22Rv1 (cell line): ENCODE measurements around the gene PSAT1.

Experiments
- ZFX ChIP-seq: fragments of 450-650 bp; IDR thresholded peaks from 2 replicates; pipeline ENCODE4 v1.6.1; 2017; ENCODE audit warnings: antibody characterized with exemption, borderline replicate concordance
- TF ChIP-seq, protein P1 (sequence below): fragments of 450-650 bp; IDR thresholded peaks from 2 replicates; pipeline ENCODE4 v1.5.1; 2017; ENCODE audit warnings: mild to moderate bottlenecking

DNA sequence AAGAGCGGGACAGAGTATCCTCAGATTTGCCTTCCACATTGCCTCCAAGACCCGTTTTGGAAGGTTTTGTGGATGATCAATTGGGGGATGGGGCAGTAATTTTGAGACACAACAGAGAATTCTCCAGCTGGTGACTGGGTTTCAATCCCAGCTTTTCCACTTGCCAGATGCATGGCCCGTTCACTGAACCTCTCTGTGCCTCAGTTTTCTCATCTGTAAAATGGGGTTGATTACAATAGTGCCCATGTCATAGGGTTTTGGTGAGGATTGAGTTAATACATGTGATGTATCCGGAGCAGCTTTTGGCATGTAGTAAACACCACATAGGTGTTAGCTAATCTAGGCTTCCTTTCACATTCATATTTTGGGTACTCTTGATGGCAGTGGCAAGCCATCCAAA lies 59.7 kb downstream of the PSAT1 start:
- TF ChIP-seq, protein P1, sequence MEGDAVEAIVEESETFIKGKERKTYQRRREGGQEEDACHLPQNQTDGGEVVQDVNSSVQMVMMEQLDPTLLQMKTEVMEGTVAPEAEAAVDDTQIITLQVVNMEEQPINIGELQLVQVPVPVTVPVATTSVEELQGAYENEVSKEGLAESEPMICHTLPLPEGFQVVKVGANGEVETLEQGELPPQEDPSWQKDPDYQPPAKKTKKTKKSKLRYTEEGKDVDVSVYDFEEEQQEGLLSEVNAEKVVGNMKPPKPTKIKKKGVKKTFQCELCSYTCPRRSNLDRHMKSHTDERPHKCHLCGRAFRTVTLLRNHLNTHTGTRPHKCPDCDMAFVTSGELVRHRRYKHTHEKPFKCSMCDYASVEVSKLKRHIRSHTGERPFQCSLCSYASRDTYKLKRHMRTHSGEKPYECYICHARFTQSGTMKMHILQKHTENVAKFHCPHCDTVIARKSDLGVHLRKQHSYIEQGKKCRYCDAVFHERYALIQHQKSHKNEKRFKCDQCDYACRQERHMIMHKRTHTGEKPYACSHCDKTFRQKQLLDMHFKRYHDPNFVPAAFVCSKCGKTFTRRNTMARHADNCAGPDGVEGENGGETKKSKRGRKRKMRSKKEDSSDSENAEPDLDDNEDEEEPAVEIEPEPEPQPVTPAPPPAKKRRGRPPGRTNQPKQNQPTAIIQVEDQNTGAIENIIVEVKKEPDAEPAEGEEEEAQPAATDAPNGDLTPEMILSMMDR, result no peak
- no peak for TF ChIP-seq ZFX
